Stimulated activated CD4-positive, alpha-beta T cell treated with anti-CD3 and anti-CD28 coated beads, TNF-alpha, amount 100 ng/mL, for 48 hours (primary cell): ENCODE results near the gene FZD10.

ENCODE experiments used
- DNase-seq, 3 donors: peaks; one replicate each; pipeline ENCODE4 v3.0.0-alpha.2; 2020; ENCODE audit warnings: low read depth in 3 of 3

Gene FZD10

DNA sequence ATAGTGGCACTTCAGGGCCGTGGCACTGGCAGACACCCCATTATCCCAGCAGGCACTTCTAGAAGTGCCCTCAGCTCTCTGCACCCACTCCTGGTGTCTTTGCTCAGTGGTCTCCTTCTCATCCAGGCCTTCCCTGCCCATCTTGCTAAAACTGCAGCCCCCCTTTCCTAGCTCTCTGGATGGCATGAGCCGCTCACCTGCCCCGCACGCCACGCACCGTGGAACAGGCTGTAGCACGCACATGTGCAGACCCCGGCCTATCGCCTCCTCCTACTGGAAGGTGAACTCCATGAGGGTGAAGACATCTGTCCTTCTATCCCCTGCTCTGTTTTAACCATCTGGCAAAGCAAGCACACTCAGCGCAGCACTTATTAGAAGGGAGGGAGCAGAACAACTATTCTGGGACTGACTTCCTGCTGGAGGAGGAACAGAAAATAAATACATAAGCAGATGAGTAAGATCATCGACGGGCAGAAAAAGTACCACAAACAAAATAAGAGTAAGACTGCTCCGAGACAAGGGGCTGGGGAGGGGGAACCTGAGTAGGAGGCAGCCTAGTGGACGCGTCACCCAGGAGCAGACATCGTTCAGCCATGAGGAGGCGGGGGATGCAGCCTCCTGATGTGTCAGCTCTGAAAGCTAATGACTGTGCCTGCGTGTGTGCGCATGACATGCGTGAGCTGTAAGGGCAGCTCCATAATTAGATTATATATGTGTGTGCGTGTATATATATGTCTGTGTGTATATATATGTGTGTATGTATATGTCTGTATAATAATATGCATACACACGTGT, 7.8 kb upstream of the FZD10 start:
- no peak for DNase-seq

DNA sequence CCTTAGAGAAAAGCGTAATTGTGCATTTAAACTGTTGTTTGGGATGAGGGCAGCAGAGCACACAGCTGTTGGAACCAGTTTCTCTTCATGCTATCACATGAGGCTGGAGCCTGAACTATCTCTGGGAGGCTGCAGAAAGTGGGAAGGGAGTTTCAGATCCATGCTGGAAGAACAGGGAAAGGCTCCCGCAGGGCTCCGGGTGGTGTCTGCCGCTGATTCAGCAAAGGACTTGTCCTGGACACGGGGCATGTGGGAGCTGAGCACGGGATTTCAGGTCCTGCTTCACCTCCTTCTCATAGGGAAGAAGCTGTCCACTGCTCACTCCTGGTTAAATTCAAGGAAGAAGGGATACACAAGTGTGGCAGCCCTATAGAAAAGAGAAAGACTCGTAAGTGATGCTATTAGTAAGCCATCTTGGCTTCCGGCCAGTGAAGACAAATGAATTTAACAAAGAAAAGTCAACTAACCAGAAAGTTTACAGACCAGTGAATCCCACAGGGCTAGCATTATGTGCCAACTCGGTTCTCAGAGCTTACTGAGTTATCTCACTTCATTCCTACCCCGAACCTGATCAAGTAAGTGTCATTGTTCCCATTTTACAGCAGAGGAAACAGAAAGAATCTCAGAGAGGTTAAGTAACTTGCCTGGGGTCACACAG, 6.7 kb upstream of the FZD10 start:
- DNase-seq = no peak

DNA sequence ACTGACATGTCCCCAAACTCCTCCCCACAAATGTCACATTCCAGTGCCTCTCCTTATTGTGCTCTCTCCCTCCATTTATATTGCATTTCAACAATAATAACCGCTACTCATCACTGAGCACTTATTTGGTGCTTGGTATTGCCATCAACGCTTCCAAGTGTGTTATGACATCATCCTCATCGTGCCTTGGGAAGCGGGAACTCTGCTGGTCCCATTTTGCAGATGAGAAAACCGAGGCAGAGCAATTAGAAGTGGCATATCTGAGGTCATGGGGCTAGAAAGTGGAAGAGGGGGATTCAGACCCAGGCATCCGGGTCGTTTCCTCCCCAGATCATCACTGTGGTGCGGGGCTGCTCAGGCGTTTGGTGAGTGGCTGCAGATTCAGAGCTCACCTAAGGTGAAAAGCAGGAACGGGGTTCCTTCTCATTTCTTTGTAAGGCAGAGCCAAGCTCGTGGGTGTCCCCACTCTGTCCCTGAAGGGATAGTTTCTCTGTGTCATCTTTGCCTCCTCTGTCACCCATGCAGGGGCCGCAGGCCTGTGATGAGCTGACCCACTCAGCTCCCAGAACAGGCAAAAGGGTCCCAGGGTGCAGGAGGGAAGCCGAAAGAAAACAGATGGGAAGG, 5.5 kb upstream of the FZD10 start:
- no peak for DNase-seq

- DNase-seq = no peak
Measured at GRCh38 chr12:130157998-130158753, 4.1 kb upstream of the FZD10 start.

DNA sequence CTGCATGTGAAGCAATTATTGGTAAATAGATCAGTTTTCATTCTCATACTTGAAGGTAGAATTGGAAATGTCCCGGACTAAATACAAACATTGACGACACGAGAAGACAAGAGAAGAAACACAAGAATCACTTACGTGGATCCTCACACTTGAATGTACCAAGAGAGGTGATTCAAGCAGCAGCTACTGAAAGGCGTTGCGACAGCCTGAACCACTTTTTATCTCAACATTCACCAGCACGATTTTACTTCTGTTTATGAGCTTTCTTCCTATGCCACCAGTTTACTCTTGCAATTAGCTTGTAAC, 3.6 kb upstream of the FZD10 start:
- DNase-seq = no peak

- DNase-seq = no peak
Measured at GRCh38 chr12:130160306-130160705, 2.0 kb upstream of the FZD10 start.

- DNase-seq = no peak
Measured at GRCh38 chr12:130160711-130161231, 1.5 kb upstream of the FZD10 start.

GRCh38 chr12:130161261-130162243, 712 bp upstream of the FZD10 start:
- no peak for DNase-seq

GRCh38 chr12:130162745-130163460, 639 bp downstream of the FZD10 start:
- DNase-seq = no peak

DNA sequence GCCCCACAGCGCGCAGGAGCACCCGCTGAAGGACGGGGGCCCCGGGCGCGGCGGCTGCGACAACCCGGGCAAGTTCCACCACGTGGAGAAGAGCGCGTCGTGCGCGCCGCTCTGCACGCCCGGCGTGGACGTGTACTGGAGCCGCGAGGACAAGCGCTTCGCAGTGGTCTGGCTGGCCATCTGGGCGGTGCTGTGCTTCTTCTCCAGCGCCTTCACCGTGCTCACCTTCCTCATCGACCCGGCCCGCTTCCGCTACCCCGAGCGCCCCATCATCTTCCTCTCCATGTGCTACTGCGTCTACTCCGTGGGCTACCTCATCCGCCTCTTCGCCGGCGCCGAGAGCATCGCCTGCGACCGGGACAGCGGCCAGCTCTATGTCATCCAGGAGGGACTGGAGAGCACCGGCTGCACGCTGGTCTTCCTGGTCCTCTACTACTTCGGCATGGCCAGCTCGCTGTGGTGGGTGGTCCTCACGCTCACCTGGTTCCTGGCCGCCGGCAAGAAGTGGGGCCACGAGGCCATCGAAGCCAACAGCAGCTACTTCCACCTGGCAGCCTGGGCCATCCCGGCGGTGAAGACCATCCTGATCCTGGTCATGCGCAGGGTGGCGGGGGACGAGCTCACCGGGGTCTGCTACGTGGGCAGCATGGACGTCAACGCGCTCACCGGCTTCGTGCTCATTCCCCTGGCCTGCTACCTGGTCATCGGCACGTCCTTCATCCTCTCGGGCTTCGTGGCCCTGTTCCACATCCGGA, 1.4 kb downstream of the FZD10 start:
- DNase-seq = no peak

GRCh38 chr12:130164216-130164542, 1.9 kb downstream of the FZD10 start:
- no peak for DNase-seq

DNA sequence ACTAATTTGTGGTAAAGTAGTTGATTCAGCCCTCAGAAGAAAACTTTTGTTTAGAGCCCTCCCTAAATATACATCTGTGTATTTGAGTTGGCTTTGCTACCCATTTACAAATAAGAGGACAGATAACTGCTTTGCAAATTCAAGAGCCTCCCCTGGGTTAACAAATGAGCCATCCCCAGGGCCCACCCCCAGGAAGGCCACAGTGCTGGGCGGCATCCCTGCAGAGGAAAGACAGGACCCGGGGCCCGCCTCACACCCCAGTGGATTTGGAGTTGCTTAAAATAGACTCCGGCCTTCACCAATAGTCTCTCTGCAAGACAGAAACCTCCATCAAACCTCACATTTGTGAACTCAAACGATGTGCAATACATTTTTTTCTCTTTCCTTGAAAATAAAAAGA, 2.7 kb downstream of the FZD10 start:
- DNase-seq = no peak

DNA sequence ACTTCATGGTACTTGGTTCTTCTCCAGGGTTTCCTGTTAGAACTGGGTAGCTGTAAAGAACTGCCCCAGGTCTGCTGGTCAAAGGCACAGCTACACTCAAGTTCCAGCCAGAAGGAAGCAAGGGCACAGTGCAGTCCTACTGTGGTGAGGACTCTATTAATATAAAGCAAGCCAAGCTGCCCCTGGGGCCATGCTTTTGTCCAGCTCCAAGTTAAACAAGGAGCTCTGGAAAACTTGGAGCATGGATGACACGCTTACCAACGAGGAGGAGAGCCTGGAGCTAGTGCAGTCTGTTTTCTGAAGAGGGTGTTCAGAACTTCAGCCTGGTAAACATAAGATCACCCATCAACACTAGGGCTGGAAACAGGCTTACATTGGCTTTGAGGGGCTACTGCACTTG, 4.0 kb downstream of the FZD10 start:
- DNase-seq = no peak

- DNase-seq = no peak
Measured at GRCh38 chr12:130167537-130167936, 5.3 kb downstream of the FZD10 start.

- no peak for DNase-seq
Measured at GRCh38 chr12:130169256-130169655, 7.0 kb downstream of the FZD10 start.

DNA sequence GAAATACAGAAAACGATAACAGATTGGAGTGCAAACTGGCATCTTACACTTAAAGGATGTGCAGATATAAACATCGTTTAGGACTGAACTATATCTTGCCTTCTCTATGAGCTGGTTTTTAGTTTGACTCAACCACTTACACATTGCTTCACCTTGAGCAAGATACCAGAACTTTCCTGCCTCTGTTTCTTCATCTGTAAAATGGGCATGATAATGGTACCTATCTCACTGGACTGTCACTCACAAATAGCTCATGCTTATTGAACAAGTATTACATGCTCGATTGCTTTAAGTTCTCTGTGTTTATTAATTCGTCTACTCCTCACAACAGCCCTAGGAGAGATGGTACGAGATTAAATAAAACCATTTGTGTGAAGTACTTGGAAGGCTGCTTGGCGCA, 7.7 kb downstream of the FZD10 start:
- no peak for DNase-seq

DNA sequence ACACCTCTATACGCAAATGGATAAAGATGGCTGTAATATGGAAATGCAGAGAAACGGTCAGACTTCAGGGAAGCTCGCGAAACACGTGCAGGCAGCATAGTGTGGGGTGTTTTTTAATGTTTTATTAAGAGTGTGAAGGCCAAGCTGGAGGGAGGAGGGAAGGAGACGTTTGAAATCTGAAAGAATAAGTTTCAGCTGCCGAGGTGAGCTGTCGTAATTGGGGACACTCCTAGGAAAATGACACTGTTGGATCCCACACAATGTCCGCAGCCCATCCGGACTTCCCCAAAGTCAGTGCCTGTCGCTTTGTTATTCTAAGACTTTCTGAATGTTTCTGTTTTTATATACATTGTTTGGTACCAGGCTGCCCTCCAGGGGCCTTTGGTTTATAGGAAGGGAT, 8.3 kb downstream of the FZD10 start:
- DNase-seq = no peak

DNA sequence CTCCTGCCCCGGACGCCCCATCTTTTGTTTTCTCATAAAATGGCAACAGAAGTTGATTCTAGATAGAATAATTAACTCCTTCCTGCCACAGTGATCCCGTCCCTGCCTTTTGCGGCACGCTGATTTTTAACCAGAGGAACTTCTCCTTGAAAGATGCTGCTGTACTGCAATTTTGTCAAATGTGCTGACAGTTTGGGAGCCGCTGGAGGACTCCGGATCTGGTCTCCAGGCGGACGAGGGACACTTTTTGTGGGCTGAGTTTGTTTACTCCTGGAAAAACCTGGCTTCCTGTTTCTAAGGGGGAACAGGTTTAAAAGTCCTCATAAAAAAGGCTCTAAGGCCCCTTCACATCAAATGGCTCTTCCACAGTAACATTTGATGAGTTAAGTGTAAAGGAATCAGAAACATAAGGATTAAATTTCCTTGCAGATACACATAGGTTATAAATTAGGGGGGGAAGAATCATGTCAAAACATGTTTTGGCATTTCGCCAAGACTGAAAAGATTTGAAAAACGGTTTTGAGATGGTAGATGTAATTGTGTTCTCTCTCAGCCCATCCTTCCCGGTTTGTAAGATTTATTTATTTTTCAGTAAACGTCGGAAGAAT, 15.5 kb downstream of the FZD10 start:
- DNase-seq = no peak

GRCh38 chr12:130178282-130178681, 16.0 kb downstream of the FZD10 start:
- DNase-seq = no peak
